ENCODE results near the gene KLHL3.

DNA sequence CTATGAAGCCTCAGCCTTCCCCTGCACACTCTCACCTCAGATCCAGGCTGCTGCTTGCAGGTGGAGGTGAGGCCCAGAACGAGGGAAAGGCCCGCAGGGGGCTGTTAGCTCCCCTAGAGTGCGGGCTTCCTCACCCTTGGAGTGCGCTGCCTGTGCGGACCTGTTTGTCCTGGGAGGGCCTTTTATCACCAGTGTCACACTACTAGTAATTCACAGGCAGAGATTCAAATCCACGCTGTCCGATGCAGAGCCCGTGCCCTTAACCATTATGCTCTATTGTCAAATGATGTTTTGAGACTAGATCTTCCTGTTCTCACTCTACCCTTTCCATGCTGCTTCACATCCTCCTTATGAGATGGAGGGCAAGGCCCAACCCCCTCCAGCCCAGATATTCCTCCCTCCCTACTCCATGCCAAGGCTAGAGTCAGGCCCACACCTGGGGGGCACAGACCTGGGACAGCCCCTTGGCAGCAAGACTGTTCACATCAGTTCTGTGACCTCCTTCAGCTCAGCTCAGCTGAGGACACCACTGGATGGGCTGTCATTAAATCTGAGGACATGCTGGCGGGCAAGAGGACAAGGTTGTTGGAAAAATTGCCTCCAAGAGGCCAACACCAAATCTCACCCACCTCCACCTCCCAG is 124.0 kb downstream of the KLHL3 start:
- TF ChIP-seq, protein P1, sequence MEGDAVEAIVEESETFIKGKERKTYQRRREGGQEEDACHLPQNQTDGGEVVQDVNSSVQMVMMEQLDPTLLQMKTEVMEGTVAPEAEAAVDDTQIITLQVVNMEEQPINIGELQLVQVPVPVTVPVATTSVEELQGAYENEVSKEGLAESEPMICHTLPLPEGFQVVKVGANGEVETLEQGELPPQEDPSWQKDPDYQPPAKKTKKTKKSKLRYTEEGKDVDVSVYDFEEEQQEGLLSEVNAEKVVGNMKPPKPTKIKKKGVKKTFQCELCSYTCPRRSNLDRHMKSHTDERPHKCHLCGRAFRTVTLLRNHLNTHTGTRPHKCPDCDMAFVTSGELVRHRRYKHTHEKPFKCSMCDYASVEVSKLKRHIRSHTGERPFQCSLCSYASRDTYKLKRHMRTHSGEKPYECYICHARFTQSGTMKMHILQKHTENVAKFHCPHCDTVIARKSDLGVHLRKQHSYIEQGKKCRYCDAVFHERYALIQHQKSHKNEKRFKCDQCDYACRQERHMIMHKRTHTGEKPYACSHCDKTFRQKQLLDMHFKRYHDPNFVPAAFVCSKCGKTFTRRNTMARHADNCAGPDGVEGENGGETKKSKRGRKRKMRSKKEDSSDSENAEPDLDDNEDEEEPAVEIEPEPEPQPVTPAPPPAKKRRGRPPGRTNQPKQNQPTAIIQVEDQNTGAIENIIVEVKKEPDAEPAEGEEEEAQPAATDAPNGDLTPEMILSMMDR (IDR thresholded peaks at IDR 0.05): no peak
- TF ChIP-seq POLR2A (IDR thresholded peaks at IDR 0.05): no peak
